OCI-LY7 (cell line): ENCODE results near the gene SLC5A10.

Experiments
- EZH2phosphoT487 ChIP-seq: fragments of 200-600 bp; sonication (generic); IDR thresholded peaks from 2 replicates; pipeline ENCODE4 v1.6.1; 2018; ENCODE audit warnings: low read depth, borderline replicate concordance, mild to moderate bottlenecking, mixed run types, antibody characterized with exemption, low read length, moderate library complexity, mixed read lengths
- TF ChIP-seq, protein P1 (sequence below): fragments of 200-600 bp; sonication (generic); conservative IDR thresholded peaks from 2 replicates; pipeline ENCODE4 v1.5.1; 2014; ENCODE audit warnings: mild to moderate bottlenecking, antibody characterized with exemption, low read length, moderate library complexity, mixed read lengths

- TF ChIP-seq, protein P1, sequence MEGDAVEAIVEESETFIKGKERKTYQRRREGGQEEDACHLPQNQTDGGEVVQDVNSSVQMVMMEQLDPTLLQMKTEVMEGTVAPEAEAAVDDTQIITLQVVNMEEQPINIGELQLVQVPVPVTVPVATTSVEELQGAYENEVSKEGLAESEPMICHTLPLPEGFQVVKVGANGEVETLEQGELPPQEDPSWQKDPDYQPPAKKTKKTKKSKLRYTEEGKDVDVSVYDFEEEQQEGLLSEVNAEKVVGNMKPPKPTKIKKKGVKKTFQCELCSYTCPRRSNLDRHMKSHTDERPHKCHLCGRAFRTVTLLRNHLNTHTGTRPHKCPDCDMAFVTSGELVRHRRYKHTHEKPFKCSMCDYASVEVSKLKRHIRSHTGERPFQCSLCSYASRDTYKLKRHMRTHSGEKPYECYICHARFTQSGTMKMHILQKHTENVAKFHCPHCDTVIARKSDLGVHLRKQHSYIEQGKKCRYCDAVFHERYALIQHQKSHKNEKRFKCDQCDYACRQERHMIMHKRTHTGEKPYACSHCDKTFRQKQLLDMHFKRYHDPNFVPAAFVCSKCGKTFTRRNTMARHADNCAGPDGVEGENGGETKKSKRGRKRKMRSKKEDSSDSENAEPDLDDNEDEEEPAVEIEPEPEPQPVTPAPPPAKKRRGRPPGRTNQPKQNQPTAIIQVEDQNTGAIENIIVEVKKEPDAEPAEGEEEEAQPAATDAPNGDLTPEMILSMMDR, result no peak
- TF ChIP-seq EZH2phosphoT487, result no peak
Observed at GRCh38 chr17:18956581-18956980, 4.6 kb downstream of the SLC5A10 start.
